ENCODE measurements around the gene CYFIP1. TPM values are rescaled to one million over a fixed set of nuclear protein-coding genes. Genes with fewer than 3 reads are reported as not detected.

The CYFIP1 gene
- total RNA-seq, 1 experiment from 2014 or later, result 143 TPM

DNA sequence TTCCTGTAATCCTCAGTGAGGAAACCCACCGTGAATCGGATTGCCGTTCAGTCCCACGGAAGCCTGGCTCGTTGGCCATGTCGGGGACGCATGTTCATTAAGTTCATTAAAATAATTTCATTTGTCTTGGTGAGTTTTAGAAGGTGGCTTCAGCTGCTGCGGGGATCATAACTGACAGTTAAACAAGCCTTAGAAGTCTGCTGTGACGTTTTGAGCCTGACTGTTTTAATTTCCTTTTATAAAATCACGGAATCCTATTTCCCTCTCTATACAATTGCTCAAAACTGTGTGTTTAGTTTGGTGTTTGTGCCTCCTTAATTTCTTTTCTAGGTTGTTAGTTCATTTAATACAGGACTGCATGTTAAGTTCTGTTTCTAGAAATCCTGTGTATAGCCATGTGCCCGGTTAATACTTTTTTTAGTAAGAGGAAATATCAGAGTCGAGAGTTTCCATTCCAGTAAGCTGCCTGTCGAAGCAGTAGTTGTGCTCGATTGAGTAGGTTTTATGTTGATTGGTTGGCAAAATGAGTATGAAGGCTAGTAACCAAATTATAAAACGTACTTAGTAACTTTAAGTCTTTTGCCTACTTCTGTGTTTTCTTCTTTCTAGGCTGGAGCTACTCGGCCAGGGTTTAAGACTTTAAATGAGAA lies 141.0 kb downstream of the CYFIP1 start:
- Histone ChIP-seq H3K4me2 (ENCODE audit: low read length) (peak overlapping the region; percentile 81), H3K27ac (ENCODE audit: low read depth, low read length) (peak overlapping the region; percentile 97), H3K9me2 (ENCODE audit: insufficient read depth) (no peaks in the 10 kb centered on the region), H3K9ac (ENCODE audit: low read length) (peak overlapping the region; percentile 94), H3K27me3 (ENCODE audit: insufficient read depth, low read length) (no peaks in the 10 kb centered on the region), H3K4me3 (replicated peaks in 1 of 2; ENCODE audit: low read depth in 1 of 2, low read length in 2 of 2) (peak overlapping the region; percentile 84 to 96), H4K20me1 (ENCODE audit: insufficient read depth) (peaks cover 4% of the 10 kb centered on the region; the same call in 1 of the 2 replicates), H3K4me1 (ENCODE audit: control insufficient read depth in 1 of 2, insufficient read depth in 2 of 2, low read length in 2 of 2) (peaks cover 6 to 16% of the 10 kb centered on the region in 2 experiments; a peak in 3 of 4 replicates), H3K36me3 (ENCODE audit: control insufficient read depth in 1 of 2, insufficient read depth in 2 of 2, low read length in 2 of 2) (peaks cover 0 to 7% of the 10 kb centered on the region in 2 experiments; a peak in 2 of 4 replicates), H2AFZ (ENCODE audit: low read depth, low read length, poor library complexity, severe bottlenecking) (no peak overlapping the region), H3K79me2 (ENCODE audit: insufficient read depth, low read length) (peaks cover 57% of the 10 kb centered on the region), H3K9me3 (ENCODE audit: control insufficient read depth in 1 of 2, insufficient read depth in 1 of 2, low read depth in 1 of 2, low read length in 2 of 2) (no peaks in the 10 kb centered on the region)
- ChIA-PET POLR2A (no interaction called here), CTCF (no interaction called here), RAD21 (ENCODE audit: low non-redundant PET in 1 of 2, low total read pairs in 2 of 2, uncharacterized antibody in 2 of 2, unreplicated experiment in 2 of 2) (no interaction called here)
- DNase-seq (ENCODE audit: low read depth, low spot score) (no peak), ATAC-seq (no peak)
- intact Hi-C loops (cut with micrococcal nuclease), result no loop called here
- TF ChIP-seq EZH2phosphoT487 (IDR thresholded peaks at IDR 0.05; ENCODE audit: borderline replicate concordance) (no peak), CBX3 (IDR thresholded peaks at IDR 0.05; ENCODE audit: low read depth) (no peak), YY1 (IDR thresholded peaks at IDR 0.05; ENCODE audit: extremely low read depth, insufficient replicate concordance, low read depth, low read length) (no peak), EGR1 (IDR thresholded peaks at IDR 0.05; ENCODE audit: low read depth) (no peak), SP1 (IDR thresholded peaks at IDR 0.05; ENCODE audit: low read depth) (no peak), EZH2 (IDR thresholded peaks at IDR 0.05) (no peak), TCF7L2 (IDR thresholded peaks at IDR 0.05; ENCODE audit: borderline replicate concordance, extremely low read depth, insufficient read depth, insufficient read length) (no peak), ELF1 (IDR thresholded peaks at IDR 0.05; ENCODE audit: borderline replicate concordance, low read depth) (no peak), SIN3A (IDR thresholded peaks at IDR 0.05; ENCODE audit: low read depth) (no peak)
- TF ChIP-seq, protein P1, sequence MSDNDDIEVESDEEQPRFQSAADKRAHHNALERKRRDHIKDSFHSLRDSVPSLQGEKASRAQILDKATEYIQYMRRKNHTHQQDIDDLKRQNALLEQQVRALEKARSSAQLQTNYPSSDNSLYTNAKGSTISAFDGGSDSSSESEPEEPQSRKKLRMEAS (IDR thresholded peaks at IDR 0.05), result no peak
- BruUV-seq (replicated peaks), result TSS peak; percentile 67

All from HCT116 (cell line).